ENCODE results near the gene SGMS1. TPM values are rescaled to one million over a fixed set of nuclear protein-coding genes. Genes with fewer than 3 reads are reported as not detected.
"Not testable (repeated sequence)": the region's sequence is repeated elsewhere in the genome, so short reads cannot be mapped to it uniquely, and the experiment has no call there.

The SGMS1 gene
- total RNA-seq, 2 experiments from 2014 or later: 24.8 to 25.2 TPM

DNA sequence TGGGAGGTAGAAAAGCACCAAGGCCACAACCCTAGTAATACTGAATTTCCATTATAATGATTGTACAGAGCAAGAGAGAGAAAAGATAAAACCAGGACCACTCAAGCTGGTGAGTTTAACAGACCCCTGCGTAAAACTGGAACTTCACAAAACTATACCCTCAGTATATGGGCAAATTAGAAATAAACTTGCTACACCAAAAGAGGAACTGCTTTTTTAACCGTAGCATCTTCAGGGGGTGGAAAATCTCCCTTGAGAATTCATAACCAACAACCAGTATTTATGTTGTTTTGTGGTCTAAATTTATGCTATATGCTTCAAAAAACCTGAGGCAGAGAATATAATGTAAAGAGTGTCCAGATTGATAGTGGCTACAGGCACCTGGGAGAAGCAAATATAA is 171.2 kb downstream of the SGMS1 start:
- Mint-ChIP-seq H3K9me3 (no peaks in the 10 kb centered on the region), H3K4me3 (no peak overlapping the region), H3K27me3 (no peaks in the 10 kb centered on the region), H3K36me3 (ENCODE audit: low read depth) (peaks cover 54% of the 10 kb centered on the region), H3K27ac (no peak overlapping the region), H3K4me1 (ENCODE audit: low read depth) (peaks cover 31% of the 10 kb centered on the region)
- Histone ChIP-seq H3K9me3 (ENCODE audit: control insufficient read depth in 1 of 2, insufficient read depth in 1 of 2, low read length in 2 of 2) (no peaks in the 10 kb centered on the region), H3K27ac (ENCODE audit: low read depth in 1 of 2, low read length in 2 of 2) (no peak overlapping the region), H3K4me3 (ENCODE audit: low read length) (no peak overlapping the region), H3K4me1 (ENCODE audit: insufficient read depth, low read length) (no peaks in the 10 kb centered on the region), H3K36me3 (ENCODE audit: insufficient read depth, low read length) (peaks cover 2% of the 10 kb centered on the region), H3K27me3 (ENCODE audit: control insufficient read depth in 1 of 2, insufficient read depth in 2 of 2, low read length in 2 of 2) (no peaks in the 10 kb centered on the region)
- DNase-seq (no peak), ATAC-seq (ENCODE audit: poor library complexity) (no peak)
- POLR2A ChIA-PET: no interaction called here
- CTCF ChIA-PET: no interaction called here
- TF ChIP-seq, protein P1, sequence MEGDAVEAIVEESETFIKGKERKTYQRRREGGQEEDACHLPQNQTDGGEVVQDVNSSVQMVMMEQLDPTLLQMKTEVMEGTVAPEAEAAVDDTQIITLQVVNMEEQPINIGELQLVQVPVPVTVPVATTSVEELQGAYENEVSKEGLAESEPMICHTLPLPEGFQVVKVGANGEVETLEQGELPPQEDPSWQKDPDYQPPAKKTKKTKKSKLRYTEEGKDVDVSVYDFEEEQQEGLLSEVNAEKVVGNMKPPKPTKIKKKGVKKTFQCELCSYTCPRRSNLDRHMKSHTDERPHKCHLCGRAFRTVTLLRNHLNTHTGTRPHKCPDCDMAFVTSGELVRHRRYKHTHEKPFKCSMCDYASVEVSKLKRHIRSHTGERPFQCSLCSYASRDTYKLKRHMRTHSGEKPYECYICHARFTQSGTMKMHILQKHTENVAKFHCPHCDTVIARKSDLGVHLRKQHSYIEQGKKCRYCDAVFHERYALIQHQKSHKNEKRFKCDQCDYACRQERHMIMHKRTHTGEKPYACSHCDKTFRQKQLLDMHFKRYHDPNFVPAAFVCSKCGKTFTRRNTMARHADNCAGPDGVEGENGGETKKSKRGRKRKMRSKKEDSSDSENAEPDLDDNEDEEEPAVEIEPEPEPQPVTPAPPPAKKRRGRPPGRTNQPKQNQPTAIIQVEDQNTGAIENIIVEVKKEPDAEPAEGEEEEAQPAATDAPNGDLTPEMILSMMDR (IDR thresholded peaks at IDR 0.05): no peak
- intact Hi-C loops (cut with DNase I, micrococcal nuclease): no loop called here

DNA sequence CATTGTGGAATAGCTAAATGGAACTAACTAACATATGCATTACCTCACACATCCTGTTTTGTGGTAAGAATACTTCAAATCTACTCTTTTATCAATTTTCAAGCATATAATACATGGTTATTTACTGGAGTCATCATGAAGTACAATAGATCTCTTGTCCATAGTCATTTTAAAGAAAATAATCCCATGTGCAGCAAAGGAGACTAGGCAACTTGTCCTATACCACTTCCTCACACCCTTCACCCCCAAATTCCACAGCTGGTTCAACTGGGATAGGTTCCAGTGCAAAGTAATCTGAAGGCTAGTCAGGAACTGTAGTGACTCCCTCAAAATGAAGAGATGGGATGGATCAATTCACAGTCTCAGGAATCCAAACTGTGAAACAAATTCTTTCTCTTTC is 176.1 kb downstream of the SGMS1 start:
- no peaks in the 10 kb centered on the region for H3K9me3 ChIP-seq (ENCODE audit: control insufficient read depth in 1 of 2, insufficient read depth in 1 of 2, low read length in 2 of 2)
- H3K4me3 ChIP-seq (ENCODE audit: low read length): no peak overlapping the region
- no peaks in the 10 kb centered on the region for H3K27me3 ChIP-seq (ENCODE audit: control insufficient read depth in 1 of 2, insufficient read depth in 2 of 2, low read length in 2 of 2)
- no peaks in the 10 kb centered on the region for H3K9me3 Mint-ChIP-seq
- H3K4me1 Mint-ChIP-seq (ENCODE audit: low read depth): peaks cover 18% of the 10 kb centered on the region
- ChIA-PET POLR2A (no interaction called here), CTCF (no interaction called here)
- no peak overlapping the region for H3K4me3 Mint-ChIP-seq
- peaks cover under 1% of the 10 kb centered on the region for H3K36me3 ChIP-seq (ENCODE audit: insufficient read depth, low read length)
- H3K36me3 Mint-ChIP-seq (ENCODE audit: low read depth): peaks cover 63% of the 10 kb centered on the region
- DNase-seq (no peak), ATAC-seq (ENCODE audit: poor library complexity) (no peak)
- H3K27ac ChIP-seq (ENCODE audit: low read depth in 1 of 2, low read length in 2 of 2): no peak overlapping the region
- no peaks in the 10 kb centered on the region for H3K27me3 Mint-ChIP-seq
- TF ChIP-seq, protein P1 (IDR thresholded peaks at IDR 0.05): no peak
- H3K4me1 ChIP-seq (ENCODE audit: insufficient read depth, low read length): no peaks in the 10 kb centered on the region
- H3K27ac Mint-ChIP-seq: no peak overlapping the region
- intact Hi-C loops (cut with DNase I, micrococcal nuclease): no loop called here

DNA sequence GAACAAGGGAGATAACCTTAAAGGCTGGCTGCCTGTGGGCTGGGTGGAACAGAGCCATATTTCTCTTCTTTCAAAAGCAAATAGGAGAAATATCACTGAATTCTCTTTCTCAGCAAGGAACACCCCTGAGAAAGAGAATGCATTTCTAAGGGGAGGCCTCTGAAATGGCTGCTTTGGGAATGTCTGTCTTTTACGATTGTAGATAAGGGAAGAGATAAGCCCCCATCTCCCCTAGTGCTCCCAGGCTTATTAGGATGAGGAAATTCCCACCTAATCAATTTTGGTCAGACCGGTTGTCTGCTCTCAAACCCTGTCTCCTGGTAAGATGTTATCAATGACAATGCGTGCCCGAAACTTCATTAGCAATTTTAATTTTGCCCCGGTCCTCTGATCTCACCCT is 178.0 kb downstream of the SGMS1 start:
- DNase-seq; ATAC-seq (ENCODE audit: poor library complexity); H3K27ac ChIP-seq (ENCODE audit: low read depth in 1 of 2, low read length in 2 of 2); H3K27me3 ChIP-seq (ENCODE audit: control insufficient read depth in 1 of 2, insufficient read depth in 2 of 2, low read length in 2 of 2); H3K9me3 ChIP-seq (ENCODE audit: control insufficient read depth in 1 of 2, insufficient read depth in 1 of 2, low read length in 2 of 2); H3K36me3 ChIP-seq (ENCODE audit: insufficient read depth, low read length); H3K9me3 Mint-ChIP-seq; intact Hi-C loops (cut with DNase I, micrococcal nuclease); H3K27ac Mint-ChIP-seq; H3K27me3 Mint-ChIP-seq; H3K4me3 Mint-ChIP-seq; POLR2A ChIA-PET; CTCF ChIA-PET; H3K4me1 ChIP-seq (ENCODE audit: insufficient read depth, low read length); H3K4me3 ChIP-seq (ENCODE audit: low read length): not testable (repeated sequence)
- Mint-ChIP-seq H3K36me3 (ENCODE audit: low read depth) (peaks cover 68% of the 10 kb centered on the region), H3K4me1 (ENCODE audit: low read depth) (peaks cover 18% of the 10 kb centered on the region)

DNA sequence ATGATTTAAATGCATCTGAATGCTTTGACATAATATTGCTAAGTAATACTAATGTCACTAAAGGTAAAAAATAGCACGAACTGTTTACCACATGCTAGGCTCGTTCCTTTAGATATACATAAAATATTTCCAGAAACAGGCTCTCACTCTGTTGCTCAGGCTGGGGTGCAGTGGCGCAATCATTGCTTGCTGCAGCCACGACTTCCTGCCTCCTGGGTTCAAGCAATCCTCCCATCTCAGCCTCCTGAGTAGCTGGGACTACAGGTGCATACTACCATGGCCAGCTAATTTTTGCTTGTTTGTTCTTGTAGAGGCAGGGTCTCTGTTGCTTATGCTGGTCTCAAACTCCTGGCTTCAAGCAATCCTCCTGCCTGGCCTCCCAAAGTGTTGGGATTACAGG is 183.3 kb downstream of the SGMS1 start:
- ChIA-PET POLR2A (no interaction called here), CTCF (no interaction called here)
- H3K4me1 ChIP-seq (ENCODE audit: insufficient read depth, low read length): peaks cover 3% of the 10 kb centered on the region
- no peaks in the 10 kb centered on the region for H3K27me3 Mint-ChIP-seq
- TF ChIP-seq, protein P1 (IDR thresholded peaks at IDR 0.05): no peak
- H3K4me3 ChIP-seq (ENCODE audit: low read length): no peak overlapping the region
- no peaks in the 10 kb centered on the region for H3K27me3 ChIP-seq (ENCODE audit: control insufficient read depth in 1 of 2, insufficient read depth in 2 of 2, low read length in 2 of 2)
- H3K27ac ChIP-seq (ENCODE audit: low read depth in 1 of 2, low read length in 2 of 2): no peak overlapping the region
- no peak overlapping the region for H3K27ac Mint-ChIP-seq
- DNase-seq (no peak), ATAC-seq (ENCODE audit: poor library complexity) (no peak)
- H3K4me3 Mint-ChIP-seq: no peak overlapping the region
- no peaks in the 10 kb centered on the region for H3K9me3 ChIP-seq (ENCODE audit: control insufficient read depth in 1 of 2, insufficient read depth in 1 of 2, low read length in 2 of 2)
- H3K36me3 Mint-ChIP-seq (ENCODE audit: low read depth): peaks cover 52% of the 10 kb centered on the region
- no peaks in the 10 kb centered on the region for H3K9me3 Mint-ChIP-seq
- no peaks in the 10 kb centered on the region for H3K36me3 ChIP-seq (ENCODE audit: insufficient read depth, low read length)
- H3K4me1 Mint-ChIP-seq (ENCODE audit: low read depth): peaks cover 19% of the 10 kb centered on the region
- intact Hi-C loops (cut with DNase I, micrococcal nuclease): no loop called here

Measured in CD4-positive, alpha-beta T cell (primary cell).